HCT116 (cell line): ENCODE measurements around the gene NEMP1. TPM values are rescaled to one million over a fixed set of nuclear protein-coding genes. Genes with fewer than 3 reads are reported as not detected.

ENCODE experiments used
- ATAC-seq: fragments of 200-7000 bp; cut with Tn5 transposase; 2 replicates; pipeline ENCODE4 v1.9.1; 2020; ENCODE audit warnings: mild to moderate bottlenecking, moderate library complexity
- BruUV-seq: library from RNA; stranded (reverse); fragments of 400-500 nt; replicated peaks from 2 replicates; lab custom pipeline; 2021; lab: Mats Ljungman, UMichigan
- CTCF ChIA-PET: fragments of 300-600 bp; sonication (Branson Sonifier 250); formaldehyde crosslinking; loops from one replicate; lab custom pipeline; 2021; ENCODE audit warnings: antibody characterized with exemption; lab: Charles Lee
- POLR2A ChIA-PET: fragments of 300-600, 350-600 bp; sonication (Branson Sonifier 250); formaldehyde crosslinking; loops from one replicate; lab custom pipeline; 2021; ENCODE audit warnings: antibody characterized with exemption; lab: Charles Lee
- RAD21 ChIA-PET, 2 experiments: fragments of 300-600 bp; sonication (Branson Sonifier 250); formaldehyde crosslinking; loops; one replicate each; lab custom pipeline; 2023; ENCODE audit warnings: low total read pairs in 2 of 2; ENCODE audit not compliant: uncharacterized antibody in 2 of 2, unreplicated experiment in 2 of 2, low non-redundant PET in 1 of 2; lab: Charles Lee
- DNase-seq: peaks from one replicate; pipeline ENCODE4 v3.0.0-alpha.2; 2010; ENCODE audit warnings: low read depth, low spot score
- H2AFZ ChIP-seq: fragments of 200-600 bp; shearing (Covaris generic), sonication (generic); 2 replicates; pipeline ENCODE4 v1.6.1; 2017; ENCODE audit warnings: low read depth, mixed run types, mixed read lengths, antibody characterized with exemption, low read length; ENCODE audit not compliant: poor library complexity, severe bottlenecking
- H3K27ac ChIP-seq: 2 replicates; pipeline ENCODE4 v1.5.1; 2012; ENCODE audit warnings: low read depth, low read length
- H3K27me3 ChIP-seq: fragments of 200-600 bp; sonication (generic); 2 replicates; pipeline ENCODE4 v1.6.1; 2016; ENCODE audit warnings: mixed run types, low read length, mixed read lengths; ENCODE audit not compliant: insufficient read depth
- H3K36me3 ChIP-seq, 2 experiments: fragments of 200-500 bp in 1 of 2; fragments of 200-600 bp in 1 of 2; sonication (Bioruptor generic) in 1 of 2; sonication (generic) in 1 of 2; 2 replicates each; pipeline versions ENCODE4 v1.5.1 to v1.6.1; 2014 to 2016; ENCODE audit warnings: low read length in 2 of 2, inconsistent platforms in 1 of 2, mixed read lengths in 1 of 2, mixed run types in 1 of 2; ENCODE audit not compliant: insufficient read depth in 2 of 2, control insufficient read depth in 1 of 2
- H3K4me1 ChIP-seq, 2 experiments: fragments of 200-600 bp in 1 of 2; sonication (generic) in 1 of 2; 2 replicates each; pipeline versions ENCODE4 v1.5.1 to v1.6.1; 2012 to 2017; ENCODE audit warnings: low read length in 2 of 2, inconsistent platforms in 1 of 2, mild to moderate bottlenecking in 1 of 2, mixed read lengths in 1 of 2, mixed run types in 1 of 2, moderate library complexity in 1 of 2; ENCODE audit not compliant: insufficient read depth in 2 of 2, control insufficient read depth in 1 of 2
- H3K4me2 ChIP-seq: fragments of 200-600 bp; sonication (generic); 2 replicates; pipeline ENCODE4 v1.6.1; 2017; ENCODE audit warnings: mixed run types, low read length, mixed read lengths
- H3K4me3 ChIP-seq, 2 experiments: fragments of 200-600 bp in 1 of 2; sonication (generic) in 1 of 2; replicated peaks in 1 of 2; 2 replicates each; pipeline ENCODE4 v1.5.1; 2011 to 2016; ENCODE audit warnings: low read length in 2 of 2, control low read depth in 1 of 2, low read depth in 1 of 2, mild to moderate bottlenecking in 1 of 2, mixed read lengths in 1 of 2, mixed run types in 1 of 2
- H3K79me2 ChIP-seq: fragments of 200-600 bp; sonication (generic); 2 replicates; pipeline ENCODE4 v1.6.1; 2017; ENCODE audit warnings: mild to moderate bottlenecking, mixed run types, low read length, moderate library complexity, mixed read lengths; ENCODE audit not compliant: insufficient read depth
- H3K9ac ChIP-seq: fragments of 200-600 bp; sonication (generic); 2 replicates; pipeline ENCODE4 v1.6.1; 2016; ENCODE audit warnings: low read length, mixed read lengths
- H3K9me2 ChIP-seq: fragments of 200-600 bp; sonication (generic), shearing (Covaris generic); 2 replicates; pipeline ENCODE4 v1.6.1; 2017; ENCODE audit warnings: mixed run types, mild to moderate bottlenecking, moderate library complexity; ENCODE audit not compliant: insufficient read depth
- H3K9me3 ChIP-seq, 2 experiments: fragments of 200-500 bp in 1 of 2; fragments of 200-600 bp in 1 of 2; sonication (Bioruptor generic) in 1 of 2; sonication (generic) in 1 of 2; 2 replicates each; pipeline ENCODE4 v1.6.1; 2014 to 2017; ENCODE audit warnings: low read length in 2 of 2, mixed read lengths in 2 of 2, inconsistent platforms in 1 of 2, low read depth in 1 of 2, mild to moderate bottlenecking in 1 of 2, mixed run types in 1 of 2, moderate library complexity in 1 of 2; ENCODE audit not compliant: control insufficient read depth in 1 of 2, insufficient read depth in 1 of 2
- H4K20me1 ChIP-seq: fragments of 200-600 bp; sonication (generic), shearing (Covaris generic); 2 replicates; pipeline ENCODE4 v1.6.1; 2017; ENCODE audit warnings: mixed run types, mild to moderate bottlenecking, moderate library complexity; ENCODE audit not compliant: insufficient read depth
- POLR2AphosphoS5 ChIP-seq: IDR thresholded peaks from 2 replicates; pipeline ENCODE4 v1.6.1; 2011; ENCODE audit warnings: mild to moderate bottlenecking, low read depth, low read length, moderate library complexity
- intact Hi-C: fragments of 100-400 bp; cut with micrococcal nuclease; formaldehyde crosslinking; loops from 2 replicates; pipeline ENCODE4 v1.10.0; 2022
- total RNA-seq: library from RNA; stranded (reverse); gene quantifications from one replicate; pipeline ENCODE4 v1.2.1, GENCODE V29; 2021; ENCODE audit not compliant: unreplicated experiment
- TF ChIP-seq, protein P1 (sequence below): IDR thresholded peaks from 2 replicates; pipeline ENCODE4 v1.6.1; 2011; ENCODE audit warnings: mild to moderate bottlenecking, low read length, moderate library complexity; ENCODE audit not compliant: insufficient replicate concordance; ENCODE audit errors: extremely low read depth

The NEMP1 gene
- total RNA-seq, 1 experiment from 2014 or later = 35.2 TPM

DNA sequence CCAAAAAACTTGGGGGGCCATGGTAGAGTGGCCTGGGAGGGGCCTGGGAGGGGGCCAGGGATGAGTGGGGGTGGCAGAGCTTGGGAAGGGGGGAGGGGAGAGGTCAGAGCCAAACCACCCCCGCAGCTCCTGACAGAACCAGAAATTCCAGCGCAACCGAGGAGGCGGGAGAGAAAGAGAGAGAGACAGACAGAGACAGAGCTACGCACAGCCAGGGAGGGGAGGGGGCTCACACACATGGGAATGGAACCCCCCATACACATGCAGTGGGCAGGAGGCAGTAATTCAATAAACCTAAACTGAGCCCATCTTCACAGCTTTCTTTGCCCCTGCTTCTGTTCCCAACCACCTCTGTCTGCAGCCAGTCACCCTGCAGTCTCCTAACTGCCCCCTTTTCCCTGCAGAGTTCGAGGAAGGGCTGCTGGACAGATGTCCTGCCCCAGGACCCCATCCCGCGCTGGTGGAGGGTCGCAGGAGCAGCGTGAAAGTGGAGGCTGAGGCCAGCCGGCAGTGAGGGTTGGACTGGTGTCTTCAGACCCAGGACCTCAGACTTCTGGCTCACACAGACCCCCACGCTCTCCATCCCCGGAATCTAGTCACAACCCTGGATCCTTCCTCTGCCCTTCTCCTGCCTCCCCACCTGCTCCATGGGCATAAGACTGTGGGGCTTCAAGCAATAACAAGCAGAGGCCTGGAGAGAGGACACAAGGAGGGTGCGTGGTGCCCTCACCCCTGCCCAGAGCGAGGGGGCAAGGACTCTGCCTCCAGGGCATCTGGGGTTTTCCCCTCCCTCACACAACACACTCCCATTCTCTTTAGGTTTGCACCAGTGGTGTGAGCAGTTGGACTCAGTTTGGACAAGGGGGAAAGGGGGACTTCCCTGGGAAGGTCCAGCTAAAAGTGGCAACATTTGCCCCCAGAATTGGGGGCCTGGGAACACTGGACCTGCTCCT, 15.9 kb upstream of the NEMP1 start:
- Histone ChIP-seq H3K9ac (peak overlapping the region; percentile 49), H3K9me2 (no peaks in the 10 kb centered on the region), H3K4me3 (0 out of 4 replicates have a peak overlapping the region, but pooled peaks have one; percentile 1 to 21), H3K27me3 (no peaks in the 10 kb centered on the region), H3K9me3 (no peaks in the 10 kb centered on the region), H2AFZ (no peak overlapping the region), H3K36me3 (peaks cover 21 to 35% of the 10 kb centered on the region in 2 experiments; a peak in 3 of 4 replicates), H3K79me2 (peaks cover 33% of the 10 kb centered on the region), H3K4me1 (peaks cover 45 to 69% of the 10 kb centered on the region in 2 experiments), H3K4me2 (peak overlapping the region; percentile 60), H3K27ac (peak overlapping the region; percentile 83), H4K20me1 (no peaks in the 10 kb centered on the region)
- BruUV-seq = no TSS peak
- CTCF ChIA-PET = interaction anchor here (0.6 to 3.8 kb wide), 6 partner anchors 9 to 33 kb away, joined by 3 to 32 read pairs (median 5); partner anchors contain the start of genes LRP1 and STAT6
- POLR2A ChIA-PET = interaction anchor here (0.6 to 7.8 kb wide), 6 partner anchors 11 to 25 kb away, joined by 3 to 32 read pairs (median 5); partner anchors contain the start of genes NEMP1 and STAT6
- DNase-seq (no peak), ATAC-seq (peak; percentile 0; the same call in 1 of the 2 replicates)
- RAD21 ChIA-PET = interaction anchor here (1.1 to 2.0 kb wide), 2 partner anchors 17 to 25 kb away, joined by 4 to 8 read pairs (median 4); no protein-coding TSS in a partner anchor
- TF ChIP-seq POLR2AphosphoS5 = peak; percentile 49
- TF ChIP-seq, protein P1, sequence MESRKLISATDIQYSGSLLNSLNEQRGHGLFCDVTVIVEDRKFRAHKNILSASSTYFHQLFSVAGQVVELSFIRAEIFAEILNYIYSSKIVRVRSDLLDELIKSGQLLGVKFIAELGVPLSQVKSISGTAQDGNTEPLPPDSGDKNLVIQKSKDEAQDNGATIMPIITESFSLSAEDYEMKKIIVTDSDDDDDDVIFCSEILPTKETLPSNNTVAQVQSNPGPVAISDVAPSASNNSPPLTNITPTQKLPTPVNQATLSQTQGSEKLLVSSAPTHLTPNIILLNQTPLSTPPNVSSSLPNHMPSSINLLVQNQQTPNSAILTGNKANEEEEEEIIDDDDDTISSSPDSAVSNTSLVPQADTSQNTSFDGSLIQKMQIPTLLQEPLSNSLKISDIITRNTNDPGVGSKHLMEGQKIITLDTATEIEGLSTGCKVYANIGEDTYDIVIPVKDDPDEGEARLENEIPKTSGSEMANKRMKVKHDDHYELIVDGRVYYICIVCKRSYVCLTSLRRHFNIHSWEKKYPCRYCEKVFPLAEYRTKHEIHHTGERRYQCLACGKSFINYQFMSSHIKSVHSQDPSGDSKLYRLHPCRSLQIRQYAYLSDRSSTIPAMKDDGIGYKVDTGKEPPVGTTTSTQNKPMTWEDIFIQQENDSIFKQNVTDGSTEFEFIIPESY = no peak
- intact Hi-C loops = no loop called here
